ENCODE measurements around the gene FNDC11.

GRCh38 chr20:63545814-63546213 is 8.1 kb upstream of the FNDC11 start:
- TF ChIP-seq CTCF (IDR thresholded peaks at IDR 0.05) (no peak), POLR2A (IDR thresholded peaks at IDR 0.05) (no peak)
